Measurements from ENCODE around the gene SLC34A2. TPM values are rescaled to one million over a fixed set of nuclear protein-coding genes. Genes with fewer than 3 reads are reported as not detected.
"Not testable (repeated sequence)": the region's sequence is repeated elsewhere in the genome, so short reads cannot be mapped to it uniquely, and the experiment has no call there.

Gene SLC34A2
- not detected in 2 replicates for total RNA-seq

- no peak for DNase-seq (ENCODE audit: low read depth in 2 of 2)
Measured at GRCh38 chr4:25654971-25655963, at the start of gene SLC34A2. TSS of gene SLC34A2 (plus strand) at chr4:25655851. CDS start at chr4:25662501, 6,650 bp downstream.

- no peak for DNase-seq (ENCODE audit: low read depth in 2 of 2)
Measured at GRCh38 chr4:25608644-25609043, 47.0 kb upstream of the SLC34A2 start.

- DNase-seq (ENCODE audit: low read depth in 2 of 2) = no peak
Measured at GRCh38 chr4:25609976-25610375, 45.7 kb upstream of the SLC34A2 start.

- DNase-seq (ENCODE audit: low read depth in 2 of 2) = not testable (repeated sequence)
Measured at GRCh38 chr4:25613613-25614012, 42.0 kb upstream of the SLC34A2 start.

- DNase-seq (ENCODE audit: low read depth in 2 of 2) = no peak
Measured at GRCh38 chr4:25614807-25615206, 40.8 kb upstream of the SLC34A2 start.

- no peak for DNase-seq (ENCODE audit: low read depth in 2 of 2)
Measured at GRCh38 chr4:25621027-25621930, 34.4 kb upstream of the SLC34A2 start.

- no peak for DNase-seq (ENCODE audit: low read depth in 2 of 2)
Measured at GRCh38 chr4:25624616-25625015, 31.0 kb upstream of the SLC34A2 start.

- no peak for DNase-seq (ENCODE audit: low read depth in 2 of 2)
Measured at GRCh38 chr4:25628451-25628850, 27.2 kb upstream of the SLC34A2 start.

- no peak for DNase-seq (ENCODE audit: low read depth in 2 of 2)
Measured at GRCh38 chr4:25632135-25632534, 23.5 kb upstream of the SLC34A2 start.

- no peak for DNase-seq (ENCODE audit: low read depth in 2 of 2)
Measured at GRCh38 chr4:25633541-25633940, 22.1 kb upstream of the SLC34A2 start.

GRCh38 chr4:25635501-25635900 lies 20.1 kb upstream of the SLC34A2 start:
- no peak for DNase-seq (ENCODE audit: low read depth in 2 of 2)

- DNase-seq (ENCODE audit: low read depth in 2 of 2) = no peak
Measured at GRCh38 chr4:25637581-25638220, 17.9 kb upstream of the SLC34A2 start.

GRCh38 chr4:25638221-25638601 lies 17.4 kb upstream of the SLC34A2 start:
- no peak for DNase-seq (ENCODE audit: low read depth in 2 of 2)

- no peak for DNase-seq (ENCODE audit: low read depth in 2 of 2)
Measured at GRCh38 chr4:25638806-25639205, 16.8 kb upstream of the SLC34A2 start.

- DNase-seq (ENCODE audit: low read depth in 2 of 2) = no peak
Measured at GRCh38 chr4:25650311-25650710, 5.3 kb upstream of the SLC34A2 start.

GRCh38 chr4:25651682-25652081 lies 4.0 kb upstream of the SLC34A2 start:
- DNase-seq (ENCODE audit: low read depth in 2 of 2) = no peak

GRCh38 chr4:25654031-25654970 lies 1.4 kb upstream of the SLC34A2 start:
- no peak for DNase-seq (ENCODE audit: low read depth in 2 of 2)

- no peak for DNase-seq (ENCODE audit: low read depth in 2 of 2)
Measured at GRCh38 chr4:25656031-25656430, 380 bp downstream of the SLC34A2 start.

- DNase-seq (ENCODE audit: low read depth in 2 of 2) = no peak
Measured at GRCh38 chr4:25658357-25658771, 2.7 kb downstream of the SLC34A2 start.

- DNase-seq (ENCODE audit: low read depth in 2 of 2) = no peak
Measured at GRCh38 chr4:25658777-25659176, 3.1 kb downstream of the SLC34A2 start.

Measured in lung microvascular endothelial cell (primary cell).